Spleen (tissue), 7 donors: ENCODE results near the gene ERLEC1.

Experiments
- POLR2A ChIP-seq, 3 donors: fragments of 450-650 bp; IDR thresholded peaks; one replicate each; pipeline ENCODE4 v1.5.1; 2017; ENCODE audit warnings: antibody characterized with exemption in 3 of 3, mild to moderate bottlenecking in 1 of 3
- POLR2AphosphoS5 ChIP-seq, 3 donors: sonication (generic); formaldehyde crosslinking; IDR thresholded peaks; one replicate each; pipeline ENCODE4 v1.5.1; 2017; ENCODE audit warnings: antibody characterized with exemption in 3 of 3
- TF ChIP-seq, protein P1 (sequence below), 11 experiments: fragments of 200-600 bp in 7 of 11; fragments of 450-650 bp in 4 of 11; sonication (generic) in 4 of 11; IDR thresholded peaks in 8 of 11; conservative IDR thresholded peaks in 3 of 11; 1 replicate in 7 of 11; 2 replicates in 4 of 11; pipeline versions ENCODE4 v1.4.0 to v1.8.0; 2016 to 2021; ENCODE audit warnings: antibody characterized with exemption in 11 of 11, inconsistent platforms in 4 of 11, mild to moderate bottlenecking in 1 of 11
- donor health status: DM: no; HTN: no; CAD: no; lungs with moderate emphysema.
- donor health status: DM: no; HTN: no; CAD: no.
- donor health status: DM: no; HTN: no; CAD: no.

DNA sequence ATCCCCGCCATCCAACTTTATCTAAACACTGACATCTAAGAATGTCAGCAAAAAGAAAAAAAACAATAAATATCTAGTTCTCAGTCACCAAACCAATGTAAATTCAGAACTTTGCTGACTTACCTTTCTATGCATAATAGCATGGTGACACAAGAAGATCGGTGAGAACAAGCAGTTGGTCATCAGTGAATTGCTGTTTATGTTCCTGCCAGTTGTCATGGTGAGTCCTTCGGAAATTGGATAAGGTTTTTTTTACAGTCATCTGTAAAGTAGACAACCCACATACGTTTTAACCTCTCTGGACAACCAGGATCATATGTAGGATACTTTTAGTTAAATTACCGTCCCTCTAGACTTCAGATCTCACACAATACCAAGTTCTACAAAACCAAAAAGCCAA lies 79.1 kb downstream of the ERLEC1 start:
- TF ChIP-seq POLR2A (IDR thresholded peaks at IDR 0.05) (no peak), POLR2AphosphoS5 (IDR thresholded peaks at IDR 0.05) (no peak)
- TF ChIP-seq, protein P1, sequence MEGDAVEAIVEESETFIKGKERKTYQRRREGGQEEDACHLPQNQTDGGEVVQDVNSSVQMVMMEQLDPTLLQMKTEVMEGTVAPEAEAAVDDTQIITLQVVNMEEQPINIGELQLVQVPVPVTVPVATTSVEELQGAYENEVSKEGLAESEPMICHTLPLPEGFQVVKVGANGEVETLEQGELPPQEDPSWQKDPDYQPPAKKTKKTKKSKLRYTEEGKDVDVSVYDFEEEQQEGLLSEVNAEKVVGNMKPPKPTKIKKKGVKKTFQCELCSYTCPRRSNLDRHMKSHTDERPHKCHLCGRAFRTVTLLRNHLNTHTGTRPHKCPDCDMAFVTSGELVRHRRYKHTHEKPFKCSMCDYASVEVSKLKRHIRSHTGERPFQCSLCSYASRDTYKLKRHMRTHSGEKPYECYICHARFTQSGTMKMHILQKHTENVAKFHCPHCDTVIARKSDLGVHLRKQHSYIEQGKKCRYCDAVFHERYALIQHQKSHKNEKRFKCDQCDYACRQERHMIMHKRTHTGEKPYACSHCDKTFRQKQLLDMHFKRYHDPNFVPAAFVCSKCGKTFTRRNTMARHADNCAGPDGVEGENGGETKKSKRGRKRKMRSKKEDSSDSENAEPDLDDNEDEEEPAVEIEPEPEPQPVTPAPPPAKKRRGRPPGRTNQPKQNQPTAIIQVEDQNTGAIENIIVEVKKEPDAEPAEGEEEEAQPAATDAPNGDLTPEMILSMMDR (IDR thresholded peaks at IDR 0.05 in 8 of 11, conservative IDR thresholded peaks at IDR 0.05 in 3 of 11) = no peak
